Measurements from ENCODE around the gene FTSJ3. TPM values are rescaled to one million over a fixed set of nuclear protein-coding genes. Genes with fewer than 3 reads are reported as not detected.
A peak's percentile ranks its signal among the peaks of the same experiment; 100 is the strongest.

Gene FTSJ3
- polyA plus RNA-seq, 1 of the 3 experiments (the other 2 are of a cell fraction): 148 TPM

DNA sequence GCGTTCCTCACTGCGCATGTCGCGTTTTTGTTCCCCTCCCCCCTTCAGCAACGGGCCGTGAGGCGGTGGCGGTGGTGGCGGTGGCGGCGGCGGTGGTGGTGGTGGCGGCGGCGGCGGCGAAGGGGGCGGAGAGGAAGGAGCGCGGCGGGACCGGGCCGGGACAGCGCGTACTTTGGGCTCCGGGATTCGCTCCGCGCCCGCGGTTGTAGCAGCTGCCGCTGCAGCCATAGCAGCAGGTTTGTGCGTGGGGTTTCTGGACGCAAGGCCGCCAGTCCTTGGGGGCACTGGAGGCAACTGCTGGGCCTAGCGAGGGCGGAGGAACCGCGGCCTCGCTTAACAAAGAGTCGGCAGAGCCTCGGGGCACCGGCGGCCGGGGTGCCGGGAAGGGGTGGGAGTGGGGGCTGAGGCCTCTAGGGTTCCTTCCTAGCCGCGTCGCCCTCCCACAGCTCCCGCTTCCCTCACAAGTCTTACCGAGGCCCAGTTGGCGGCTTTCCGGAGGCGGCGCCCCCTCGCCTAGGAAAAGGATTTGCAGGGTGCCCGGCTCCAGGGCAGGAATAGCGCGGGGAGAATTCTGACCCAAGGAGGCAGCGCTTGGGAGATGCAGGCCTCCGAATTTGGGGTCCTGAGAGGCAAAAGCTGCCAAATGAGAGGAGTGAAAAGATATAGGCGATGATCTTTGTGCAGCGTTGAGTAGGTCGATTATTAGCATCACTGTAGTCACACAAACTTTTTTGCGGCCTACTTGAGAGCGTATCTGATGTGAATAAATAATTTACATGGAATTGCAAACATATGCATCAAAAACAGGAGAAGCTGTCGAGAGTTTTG lies 53.1 kb downstream of the FTSJ3 start, which contains the start of gene DDX42:
Gene DDX42 (plus strand): TSS at position 30 of the 828 bp plus-strand sequence. CDS start 12,880 bp downstream, outside the sequence.
- peaks cover 12% of the 10 kb centered on the region for H3F3A ChIP-seq (replicated peaks; ENCODE audit: insufficient read depth)
- H3K27me3 ChIP-seq (ENCODE audit: insufficient read depth): no peaks in the 10 kb centered on the region
- TF ChIP-seq, protein P1, sequence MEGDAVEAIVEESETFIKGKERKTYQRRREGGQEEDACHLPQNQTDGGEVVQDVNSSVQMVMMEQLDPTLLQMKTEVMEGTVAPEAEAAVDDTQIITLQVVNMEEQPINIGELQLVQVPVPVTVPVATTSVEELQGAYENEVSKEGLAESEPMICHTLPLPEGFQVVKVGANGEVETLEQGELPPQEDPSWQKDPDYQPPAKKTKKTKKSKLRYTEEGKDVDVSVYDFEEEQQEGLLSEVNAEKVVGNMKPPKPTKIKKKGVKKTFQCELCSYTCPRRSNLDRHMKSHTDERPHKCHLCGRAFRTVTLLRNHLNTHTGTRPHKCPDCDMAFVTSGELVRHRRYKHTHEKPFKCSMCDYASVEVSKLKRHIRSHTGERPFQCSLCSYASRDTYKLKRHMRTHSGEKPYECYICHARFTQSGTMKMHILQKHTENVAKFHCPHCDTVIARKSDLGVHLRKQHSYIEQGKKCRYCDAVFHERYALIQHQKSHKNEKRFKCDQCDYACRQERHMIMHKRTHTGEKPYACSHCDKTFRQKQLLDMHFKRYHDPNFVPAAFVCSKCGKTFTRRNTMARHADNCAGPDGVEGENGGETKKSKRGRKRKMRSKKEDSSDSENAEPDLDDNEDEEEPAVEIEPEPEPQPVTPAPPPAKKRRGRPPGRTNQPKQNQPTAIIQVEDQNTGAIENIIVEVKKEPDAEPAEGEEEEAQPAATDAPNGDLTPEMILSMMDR (IDR thresholded peaks at IDR 0.05): peak; percentile 42
- no peak for TF ChIP-seq NFIC (IDR thresholded peaks at IDR 0.05; ENCODE audit: borderline replicate concordance)
- no peak for TF ChIP-seq EZH2phosphoT487 (IDR thresholded peaks at IDR 0.05; ENCODE audit: borderline replicate concordance, low read depth)
- no peak for TF ChIP-seq FOSL2 (IDR thresholded peaks at IDR 0.05; ENCODE audit: borderline replicate concordance, low read depth)
- no peak; the same call in 1 of the 2 replicates for TF ChIP-seq POLR2AphosphoS5 (IDR thresholded peaks at IDR 0.05; ENCODE audit: low read depth, low read length)
- no peak for TF ChIP-seq ELF1 (IDR thresholded peaks at IDR 0.05)
- TF ChIP-seq, protein P2, sequence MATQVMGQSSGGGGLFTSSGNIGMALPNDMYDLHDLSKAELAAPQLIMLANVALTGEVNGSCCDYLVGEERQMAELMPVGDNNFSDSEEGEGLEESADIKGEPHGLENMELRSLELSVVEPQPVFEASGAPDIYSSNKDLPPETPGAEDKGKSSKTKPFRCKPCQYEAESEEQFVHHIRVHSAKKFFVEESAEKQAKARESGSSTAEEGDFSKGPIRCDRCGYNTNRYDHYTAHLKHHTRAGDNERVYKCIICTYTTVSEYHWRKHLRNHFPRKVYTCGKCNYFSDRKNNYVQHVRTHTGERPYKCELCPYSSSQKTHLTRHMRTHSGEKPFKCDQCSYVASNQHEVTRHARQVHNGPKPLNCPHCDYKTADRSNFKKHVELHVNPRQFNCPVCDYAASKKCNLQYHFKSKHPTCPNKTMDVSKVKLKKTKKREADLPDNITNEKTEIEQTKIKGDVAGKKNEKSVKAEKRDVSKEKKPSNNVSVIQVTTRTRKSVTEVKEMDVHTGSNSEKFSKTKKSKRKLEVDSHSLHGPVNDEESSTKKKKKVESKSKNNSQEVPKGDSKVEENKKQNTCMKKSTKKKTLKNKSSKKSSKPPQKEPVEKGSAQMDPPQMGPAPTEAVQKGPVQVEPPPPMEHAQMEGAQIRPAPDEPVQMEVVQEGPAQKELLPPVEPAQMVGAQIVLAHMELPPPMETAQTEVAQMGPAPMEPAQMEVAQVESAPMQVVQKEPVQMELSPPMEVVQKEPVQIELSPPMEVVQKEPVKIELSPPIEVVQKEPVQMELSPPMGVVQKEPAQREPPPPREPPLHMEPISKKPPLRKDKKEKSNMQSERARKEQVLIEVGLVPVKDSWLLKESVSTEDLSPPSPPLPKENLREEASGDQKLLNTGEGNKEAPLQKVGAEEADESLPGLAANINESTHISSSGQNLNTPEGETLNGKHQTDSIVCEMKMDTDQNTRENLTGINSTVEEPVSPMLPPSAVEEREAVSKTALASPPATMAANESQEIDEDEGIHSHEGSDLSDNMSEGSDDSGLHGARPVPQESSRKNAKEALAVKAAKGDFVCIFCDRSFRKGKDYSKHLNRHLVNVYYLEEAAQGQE (IDR thresholded peaks at IDR 0.05; ENCODE audit: low read depth, low read length): no peak
- TF ChIP-seq JUND (IDR thresholded peaks at IDR 0.05): no peak
- no peak for TF ChIP-seq SMC3 (IDR thresholded peaks at IDR 0.05; ENCODE audit: low read depth, low read length)
- TF ChIP-seq RAD21 (IDR thresholded peaks at IDR 0.05; ENCODE audit: low read length): no peak
- TF ChIP-seq, protein P3, sequence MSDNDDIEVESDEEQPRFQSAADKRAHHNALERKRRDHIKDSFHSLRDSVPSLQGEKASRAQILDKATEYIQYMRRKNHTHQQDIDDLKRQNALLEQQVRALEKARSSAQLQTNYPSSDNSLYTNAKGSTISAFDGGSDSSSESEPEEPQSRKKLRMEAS (IDR thresholded peaks at IDR 0.05; ENCODE audit: low read depth): 0 out of 2 replicates have a peak, but pooled peaks have one; percentile 32
- TF ChIP-seq GATA2 (CRISPR knock-in tag; IDR thresholded peaks at IDR 0.05): no peak
- no peak for TF ChIP-seq MEF2A (IDR thresholded peaks at IDR 0.05; ENCODE audit: borderline replicate concordance, low read depth)
- TF ChIP-seq FOXJ3 (CRISPR knock-in tag; IDR thresholded peaks at IDR 0.05): no peak
- TF ChIP-seq TAF1 (IDR thresholded peaks at IDR 0.05; ENCODE audit: borderline replicate concordance, low read depth, low read length): peak; percentile 77; the same call in 1 of the 2 replicates
- no peak for TF ChIP-seq RFX5 (IDR thresholded peaks at IDR 0.05; ENCODE audit: low read length)
- TF ChIP-seq, protein P4, sequence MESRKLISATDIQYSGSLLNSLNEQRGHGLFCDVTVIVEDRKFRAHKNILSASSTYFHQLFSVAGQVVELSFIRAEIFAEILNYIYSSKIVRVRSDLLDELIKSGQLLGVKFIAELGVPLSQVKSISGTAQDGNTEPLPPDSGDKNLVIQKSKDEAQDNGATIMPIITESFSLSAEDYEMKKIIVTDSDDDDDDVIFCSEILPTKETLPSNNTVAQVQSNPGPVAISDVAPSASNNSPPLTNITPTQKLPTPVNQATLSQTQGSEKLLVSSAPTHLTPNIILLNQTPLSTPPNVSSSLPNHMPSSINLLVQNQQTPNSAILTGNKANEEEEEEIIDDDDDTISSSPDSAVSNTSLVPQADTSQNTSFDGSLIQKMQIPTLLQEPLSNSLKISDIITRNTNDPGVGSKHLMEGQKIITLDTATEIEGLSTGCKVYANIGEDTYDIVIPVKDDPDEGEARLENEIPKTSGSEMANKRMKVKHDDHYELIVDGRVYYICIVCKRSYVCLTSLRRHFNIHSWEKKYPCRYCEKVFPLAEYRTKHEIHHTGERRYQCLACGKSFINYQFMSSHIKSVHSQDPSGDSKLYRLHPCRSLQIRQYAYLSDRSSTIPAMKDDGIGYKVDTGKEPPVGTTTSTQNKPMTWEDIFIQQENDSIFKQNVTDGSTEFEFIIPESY (IDR thresholded peaks at IDR 0.05; ENCODE audit: borderline replicate concordance, low read depth): no peak
- TF ChIP-seq CHD2 (IDR thresholded peaks at IDR 0.05; ENCODE audit: low read length, partially characterized antibody): no peak
- TF ChIP-seq MXI1 (IDR thresholded peaks at IDR 0.05; ENCODE audit: low read depth, low read length): no peak
- TF ChIP-seq RCOR1 (IDR thresholded peaks at IDR 0.05; ENCODE audit: low read length): no peak
- 0 out of 2 replicates have a peak, but pooled peaks have one; percentile 10 for TF ChIP-seq SIN3A (IDR thresholded peaks at IDR 0.05; ENCODE audit: borderline replicate concordance, low read depth, low read length)
- TF ChIP-seq FOXM1 (IDR thresholded peaks at IDR 0.05; ENCODE audit: low read depth): no peak
- TF ChIP-seq, protein P5, sequence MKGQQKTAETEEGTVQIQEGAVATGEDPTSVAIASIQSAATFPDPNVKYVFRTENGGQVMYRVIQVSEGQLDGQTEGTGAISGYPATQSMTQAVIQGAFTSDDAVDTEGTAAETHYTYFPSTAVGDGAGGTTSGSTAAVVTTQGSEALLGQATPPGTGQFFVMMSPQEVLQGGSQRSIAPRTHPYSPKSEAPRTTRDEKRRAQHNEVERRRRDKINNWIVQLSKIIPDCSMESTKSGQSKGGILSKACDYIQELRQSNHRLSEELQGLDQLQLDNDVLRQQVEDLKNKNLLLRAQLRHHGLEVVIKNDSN (IDR thresholded peaks at IDR 0.05; ENCODE audit: borderline replicate concordance, low read depth): no peak
- 2% methylated on average over 56 of the region's 67 CpGs for WGBS (ENCODE audit: low lambda C conversion rate)
- H2AFZ ChIP-seq (ENCODE audit: low read depth): peak within 1 kb of the TSS; percentile 57; the same call in 1 of the 2 replicates
- H3K9ac ChIP-seq: peak within 1 kb of the TSS; percentile 86
- no peaks in the 10 kb centered on the region for H3K9me2 ChIP-seq
- ChIA-PET POLR2A (interaction anchor here (1.0 to 2.0 kb wide), 22 partner anchors 8 to 349 kb away, joined by 3 to 15 read pairs (median 4); partner anchors contain the start of genes ACE, LIMD2, MAP3K3 and PSMC5), CTCF (interaction anchor here (0.6 to 3.7 kb wide), 29 partner anchors 8 to 356 kb away, joined by 3 to 26 read pairs (median 4); partner anchors contain the start of genes ERN1 and PSMC5)
- H3K9me3 ChIP-seq: no peaks in the 10 kb centered on the region
- peak; percentile 75 for DNase-seq
- peaks cover 0 to 9% of the 10 kb centered on the region in 2 experiments; a peak in 2 of 4 replicates for H3K4me1 ChIP-seq (ENCODE audit: control insufficient read depth in 1 of 2, insufficient read depth in 2 of 2, low read depth in 1 of 2, low read length in 1 of 2)
- H4K20me1 ChIP-seq (ENCODE audit: insufficient read depth): peaks cover 72% of the 10 kb centered on the region
- peak within 1 kb of the TSS; percentile 89 for H3K4me2 ChIP-seq
- peak within 1 kb of the TSS; percentile 100 for H3K27ac ChIP-seq (ENCODE audit: low read depth in 2 of 2, low read length in 1 of 2)
- H3K36me3 ChIP-seq (replicated peaks in 1 of 2; ENCODE audit: control insufficient read depth in 1 of 2, insufficient read depth in 2 of 2, low read length in 1 of 2): peaks cover 19 to 36% of the 10 kb centered on the region in 2 experiments
- H3K4me3 ChIP-seq (ENCODE audit: low read depth in 2 of 2, low read length in 1 of 2): peak within 1 kb of the TSS; percentile 82 to 88
- H3K79me2 ChIP-seq (ENCODE audit: insufficient read depth): peaks cover 91% of the 10 kb centered on the region
